HG02588 (cell line): ENCODE data around the gene ASB5.
"Not testable (repeated sequence)": the region's sequence is repeated elsewhere in the genome, so short reads cannot be mapped to it uniquely, and the experiment has no call there.

Experiments
- ATAC-seq: cut with Tn5 transposase; IDR thresholded peaks from one replicate; pipeline ENCODE4 v1.9.1; 2021; ENCODE audit warnings: mild to moderate bottlenecking, moderate library complexity; ENCODE audit not compliant: unreplicated experiment

ASB5 gene

DNA sequence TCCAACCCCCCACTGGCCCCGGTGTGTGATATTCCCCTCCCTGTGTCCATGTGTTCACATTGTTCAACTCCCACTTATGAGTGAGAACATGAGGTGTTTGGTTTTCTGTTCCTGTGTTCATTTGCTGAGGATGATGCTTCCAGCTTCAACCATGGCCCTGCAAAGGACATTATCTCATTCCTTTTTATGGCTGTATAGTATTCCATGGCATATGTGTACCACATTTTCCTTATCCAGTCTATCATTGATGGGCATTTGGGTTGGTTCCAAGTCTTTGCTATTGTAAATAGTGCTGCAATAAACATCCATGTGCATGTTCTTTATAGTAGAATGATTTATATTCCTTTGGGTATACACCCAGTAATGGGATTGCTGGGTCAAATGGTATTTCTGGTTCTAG, 10.5 kb upstream of the ASB5 start:
- ATAC-seq: not testable (repeated sequence)

DNA sequence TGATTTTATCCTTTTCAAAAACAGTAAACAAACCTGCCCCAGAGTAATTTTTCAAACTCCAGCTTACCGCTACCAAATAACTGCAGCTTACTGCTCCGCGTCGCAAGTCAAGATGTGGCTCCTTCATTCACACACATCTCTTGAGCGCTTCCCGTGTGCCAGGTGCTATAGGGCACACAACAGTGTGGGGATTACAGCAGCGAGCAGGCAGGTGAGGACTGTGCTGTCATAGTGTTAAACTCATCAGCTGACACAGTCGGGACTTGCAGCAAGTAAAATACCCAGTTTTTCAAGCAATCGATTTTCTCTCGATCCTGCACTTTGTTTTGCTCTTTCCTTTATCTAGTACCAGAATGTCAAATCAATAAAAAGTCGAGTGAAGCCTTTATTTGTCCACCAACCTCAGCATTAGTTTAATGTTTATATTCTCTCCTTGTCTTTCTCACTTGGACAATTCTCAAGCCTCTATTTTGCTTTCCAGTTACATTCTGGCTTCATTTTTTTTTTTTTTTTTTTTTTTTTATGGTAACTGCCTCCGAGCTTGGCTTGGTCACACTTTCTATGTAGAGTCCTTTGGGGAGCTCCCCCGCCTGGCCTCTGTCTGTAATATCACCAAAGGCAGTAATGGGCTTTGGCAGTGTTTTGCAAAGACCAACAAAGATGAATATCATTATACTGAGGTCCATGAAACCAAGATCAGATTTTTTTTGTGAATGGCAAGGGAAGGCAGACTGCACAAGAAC, 8.3 kb upstream of the ASB5 start:
- no peak for ATAC-seq

DNA sequence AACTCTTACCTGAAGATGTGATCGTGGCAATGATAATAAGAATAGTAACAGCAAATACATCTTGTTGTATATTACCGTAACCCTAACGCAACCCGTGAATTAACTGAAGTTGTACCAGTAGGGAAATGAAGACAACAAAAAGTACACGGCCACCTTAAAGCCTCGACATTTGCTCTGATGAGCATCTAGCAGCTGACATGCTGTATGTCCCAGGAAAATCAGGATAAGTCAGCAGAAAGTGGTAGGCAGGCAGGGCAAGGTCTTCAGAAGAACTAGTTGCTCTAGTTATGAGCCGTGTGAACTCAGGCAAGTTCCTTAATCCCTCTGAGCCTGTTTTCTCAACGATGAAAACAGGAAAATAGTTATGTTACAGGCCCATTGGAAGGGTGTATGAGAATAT, 7.7 kb upstream of the ASB5 start:
- no peak for ATAC-seq

DNA sequence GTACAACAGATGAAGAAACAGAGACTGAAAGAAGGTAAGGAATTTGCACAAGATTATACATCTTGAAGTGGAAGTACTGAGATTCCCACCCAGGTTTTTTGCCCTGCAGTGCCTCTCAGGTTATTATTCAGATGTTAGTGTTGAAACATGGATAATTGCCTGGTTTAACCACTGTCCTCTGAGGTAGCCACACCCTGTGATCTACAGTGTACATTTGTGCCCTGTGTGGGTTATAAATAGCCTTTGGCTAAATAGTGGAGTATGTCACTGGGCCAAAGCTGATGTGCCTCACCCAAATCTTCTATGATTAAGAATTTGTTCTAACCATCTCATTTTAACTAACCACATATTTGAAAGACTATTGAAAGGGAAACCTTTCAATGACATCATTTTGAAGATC, 5.4 kb upstream of the ASB5 start:
- ATAC-seq: no peak

DNA sequence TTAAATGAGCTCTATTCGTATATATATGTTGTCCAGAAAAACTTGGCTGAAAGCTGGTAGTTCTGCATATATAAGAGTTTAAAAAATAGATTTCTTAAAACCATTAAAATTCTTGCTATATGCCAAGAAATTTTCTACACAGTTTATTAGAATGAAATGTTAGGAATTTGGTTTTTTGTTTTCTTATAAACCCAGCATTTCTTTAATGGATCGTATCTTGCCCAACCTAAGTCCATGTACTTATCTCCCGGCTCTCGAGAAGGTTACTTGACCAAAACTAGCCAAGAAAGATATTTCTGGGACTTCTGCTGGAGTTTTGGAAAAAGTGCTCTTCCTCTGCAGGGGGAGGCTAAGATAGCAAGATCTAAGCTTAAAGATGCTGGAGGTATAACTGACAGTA, 4.7 kb upstream of the ASB5 start:
- ATAC-seq: no peak

DNA sequence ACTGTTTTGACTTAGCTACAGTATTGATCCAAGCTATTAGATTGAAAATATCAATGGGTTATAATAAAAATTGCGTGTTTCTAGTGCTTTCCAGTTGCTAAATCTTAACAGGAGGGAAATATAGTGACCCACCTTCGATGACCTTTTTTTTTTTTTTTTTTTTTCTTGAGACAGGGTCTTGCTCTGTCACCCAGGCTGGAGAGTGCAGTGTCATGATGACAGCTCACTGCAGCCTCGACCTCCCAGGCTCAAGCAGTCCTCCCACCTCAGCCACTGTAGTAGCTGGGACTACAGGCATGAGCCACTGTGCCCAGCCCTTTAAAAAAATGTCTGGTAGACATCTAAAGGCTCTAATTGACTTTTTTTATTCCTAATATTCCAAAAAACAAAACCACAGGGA, 3.8 kb upstream of the ASB5 start:
- ATAC-seq: no peak

DNA sequence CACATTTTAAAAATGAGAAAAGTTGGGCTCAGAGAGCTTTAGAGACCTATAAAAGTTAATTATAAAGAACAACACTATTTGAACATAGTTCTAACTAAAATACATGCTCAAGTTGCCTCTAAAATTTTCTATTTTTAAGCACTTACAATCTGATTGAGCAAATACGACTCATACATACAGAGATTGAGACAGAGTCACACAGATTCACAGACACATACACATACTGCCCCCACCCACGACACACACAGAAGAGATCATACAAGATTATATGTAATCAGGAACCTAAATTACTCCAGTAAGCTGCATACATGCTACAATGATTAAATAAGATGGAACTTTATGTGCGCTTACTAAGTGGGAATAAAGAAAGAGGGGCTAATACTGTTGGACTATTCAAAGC, 2.7 kb upstream of the ASB5 start:
- ATAC-seq: no peak

DNA sequence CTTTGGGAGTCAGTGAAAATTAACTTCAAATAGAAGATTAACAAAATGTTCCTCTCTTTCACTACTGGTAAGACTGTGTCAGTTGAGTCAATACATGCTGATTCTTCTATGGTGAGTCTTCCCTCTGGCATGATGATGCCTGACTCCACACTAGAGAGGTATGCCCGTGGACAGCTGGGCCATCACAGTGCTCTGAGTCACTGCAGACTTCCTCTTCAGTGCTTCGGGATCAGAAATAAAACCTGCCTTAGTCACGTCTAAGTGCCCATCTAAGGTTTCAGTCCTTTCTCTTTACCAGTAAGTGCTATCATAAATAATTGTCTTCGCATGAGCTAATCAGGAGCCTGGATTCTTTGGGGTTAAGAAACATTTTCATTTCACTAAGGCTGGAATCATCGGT, 1.6 kb upstream of the ASB5 start:
- ATAC-seq: no peak

DNA sequence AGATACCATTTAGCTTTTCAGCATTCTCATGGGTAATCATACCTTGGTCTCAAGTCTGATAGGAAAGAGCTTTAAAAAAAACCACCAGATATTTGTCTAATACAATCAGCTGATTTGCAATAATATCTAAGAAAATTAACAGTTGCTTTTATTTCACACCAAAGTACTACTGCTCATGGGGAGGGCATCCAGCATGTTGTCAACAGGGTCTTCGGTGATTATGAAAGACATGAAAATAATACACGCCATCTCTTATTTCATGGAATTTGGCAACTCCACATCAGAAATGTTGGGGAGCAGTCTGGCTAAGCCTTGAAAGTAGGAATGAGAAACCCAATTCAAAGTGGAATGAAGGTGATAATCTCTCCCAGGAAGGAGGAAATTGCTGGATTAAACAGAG, 3.0 kb downstream of the ASB5 start:
- ATAC-seq: no peak

DNA sequence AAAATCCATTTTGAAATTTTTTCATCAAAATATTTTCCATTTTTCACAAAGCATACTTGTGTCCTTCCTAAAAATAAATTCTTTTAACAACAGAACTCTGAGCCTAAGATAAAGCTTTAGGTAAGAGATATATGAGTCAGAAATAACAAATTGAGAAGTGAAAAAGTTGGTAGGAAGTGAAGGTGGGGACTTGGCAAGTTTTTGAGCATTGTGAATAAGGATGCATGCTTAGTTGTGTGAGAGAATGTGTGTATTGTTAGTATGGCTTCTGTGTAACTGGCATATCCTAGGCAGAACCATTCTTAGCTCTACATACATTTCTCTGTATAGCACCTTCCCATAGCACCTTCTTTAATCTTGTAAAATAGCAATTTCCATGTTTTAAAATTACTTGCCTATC, 6.8 kb downstream of the ASB5 start:
- ATAC-seq: peak; percentile 83

DNA sequence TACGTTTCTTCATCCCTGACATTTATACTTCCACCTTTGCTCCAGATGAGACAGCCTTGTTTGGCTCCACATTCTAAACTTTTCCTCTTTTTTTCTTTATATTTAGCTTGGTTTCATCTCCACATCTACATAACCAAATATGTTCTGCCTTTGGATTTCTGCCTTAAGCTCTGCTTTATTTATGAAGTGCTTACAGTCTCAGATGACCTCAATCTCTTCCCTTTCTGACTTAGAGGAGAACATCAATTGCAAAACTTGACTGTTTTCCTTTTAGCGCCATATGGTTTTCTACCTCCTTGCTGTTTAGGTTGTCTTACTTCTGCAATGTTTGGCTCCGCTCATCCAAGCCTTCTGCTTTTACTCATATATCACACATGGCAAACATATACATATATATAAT, 7.5 kb downstream of the ASB5 start:
- no peak for ATAC-seq

DNA sequence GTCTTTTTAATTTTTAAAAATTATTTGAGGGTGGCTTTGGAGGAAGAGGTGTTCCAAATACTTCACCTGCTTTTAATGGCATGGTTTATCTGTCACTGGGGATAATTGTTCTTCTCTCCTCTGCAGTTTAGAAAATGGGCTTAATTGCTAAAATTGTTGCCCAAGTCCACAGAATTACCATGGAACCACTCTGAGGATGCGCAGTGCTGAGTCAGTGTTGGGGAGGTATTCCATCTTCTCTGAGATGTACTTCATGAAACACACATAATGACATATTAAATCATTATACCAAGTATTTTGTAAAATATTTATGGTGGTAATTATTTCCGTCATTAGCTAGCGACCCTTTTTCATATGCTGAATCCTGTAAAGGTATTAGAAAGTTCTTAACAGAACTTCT, 8.0 kb downstream of the ASB5 start:
- ATAC-seq: no peak

DNA sequence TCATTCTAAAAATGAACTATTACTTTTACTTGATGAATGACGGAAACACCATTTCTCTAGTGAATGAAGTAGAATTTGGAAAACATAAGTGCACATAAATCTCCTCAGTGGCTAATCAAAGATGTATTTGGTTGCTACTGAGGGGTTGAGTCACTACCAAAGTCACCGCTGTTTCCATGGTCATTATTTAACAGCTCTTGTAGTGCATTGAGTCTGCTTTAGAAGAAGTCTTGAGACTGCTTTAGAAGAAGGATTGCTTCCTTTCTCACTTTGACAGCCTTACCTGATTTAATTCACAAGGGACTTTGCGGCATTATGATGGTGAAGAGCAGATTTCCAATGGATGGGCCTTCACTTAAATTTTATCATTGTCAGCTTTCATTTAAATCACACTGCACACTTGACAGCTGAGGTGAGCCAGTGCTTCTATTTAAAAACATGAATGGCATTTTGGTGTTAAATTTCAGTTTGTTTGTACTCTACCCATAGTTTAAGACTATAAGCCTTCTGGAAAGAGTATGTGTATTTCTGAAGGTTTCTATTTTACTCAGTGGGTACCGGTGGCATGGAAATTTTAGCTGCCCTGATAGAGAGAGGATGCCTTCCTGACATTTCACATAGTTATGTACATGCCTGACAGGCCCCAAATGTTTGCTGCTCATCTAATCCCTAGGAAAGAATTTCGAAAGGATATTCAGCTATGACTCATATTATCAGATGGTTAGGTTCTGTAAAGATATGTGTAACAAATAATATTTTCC, 9.5 kb downstream of the ASB5 start:
- ATAC-seq: no peak

DNA sequence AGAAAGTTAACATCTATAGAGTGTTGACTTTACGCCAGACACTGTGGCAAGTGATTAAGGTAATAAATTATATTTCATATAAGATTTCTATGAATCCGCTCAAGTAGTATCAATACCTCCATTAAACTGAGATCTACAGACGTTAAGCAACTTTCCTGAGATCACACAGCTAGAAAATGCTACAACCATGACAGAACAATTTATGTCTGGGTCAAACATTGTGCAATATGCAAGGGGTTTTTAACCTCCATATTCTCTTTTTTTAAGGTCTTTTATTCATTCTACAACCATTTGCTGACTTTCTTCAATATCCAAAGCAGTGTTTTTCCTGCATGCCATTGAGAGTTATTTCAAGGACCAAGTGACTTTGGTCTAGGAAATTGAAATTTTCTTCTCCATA, 10.9 kb downstream of the ASB5 start:
- no peak for ATAC-seq

DNA sequence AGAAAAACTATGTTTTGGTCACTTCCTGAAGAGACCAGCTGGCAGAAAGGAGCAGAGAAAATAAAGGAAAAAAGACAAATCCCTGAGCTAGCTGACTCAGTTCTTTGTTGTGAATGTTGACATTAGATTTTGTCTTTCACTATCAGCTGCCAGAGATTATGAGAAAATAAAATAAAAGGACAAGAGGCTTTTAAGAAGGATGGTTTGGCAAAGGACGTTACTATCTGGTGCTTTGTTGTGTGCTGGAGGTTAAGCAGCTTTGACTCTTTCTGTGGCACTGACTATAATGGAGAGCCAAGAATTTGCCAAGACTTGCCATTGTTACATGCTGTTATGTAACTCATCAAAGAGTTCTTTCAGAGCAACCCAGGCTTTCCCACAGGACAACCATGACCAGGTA, 12.1 kb downstream of the ASB5 start:
- no peak for ATAC-seq

DNA sequence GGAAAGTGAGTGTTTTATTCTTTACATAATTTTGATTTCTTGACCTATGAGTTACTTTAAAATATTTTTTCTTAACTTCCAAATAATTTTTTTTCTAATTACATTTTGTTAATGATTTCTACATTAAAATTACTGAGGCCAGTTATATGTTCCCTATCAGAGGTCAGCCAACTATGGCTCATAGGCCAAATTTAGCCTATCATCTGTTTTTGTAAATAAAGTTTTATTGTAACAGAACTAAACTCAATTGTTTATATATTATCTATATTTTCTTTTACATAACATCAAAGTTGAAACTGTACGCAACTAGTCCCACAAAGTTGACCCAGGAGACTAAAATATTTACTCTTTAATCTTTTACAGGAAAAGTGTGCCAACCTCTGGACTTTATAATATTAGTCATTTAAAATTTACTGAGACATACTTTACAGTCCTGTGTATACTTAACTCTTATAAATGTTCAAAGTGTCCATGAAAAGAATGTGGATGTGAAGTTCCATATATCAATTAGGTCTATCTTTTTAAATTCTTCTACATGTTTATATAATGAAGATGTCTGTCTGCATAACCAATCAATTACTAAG, 26.2 kb downstream of the ASB5 start:
- no peak for ATAC-seq

DNA sequence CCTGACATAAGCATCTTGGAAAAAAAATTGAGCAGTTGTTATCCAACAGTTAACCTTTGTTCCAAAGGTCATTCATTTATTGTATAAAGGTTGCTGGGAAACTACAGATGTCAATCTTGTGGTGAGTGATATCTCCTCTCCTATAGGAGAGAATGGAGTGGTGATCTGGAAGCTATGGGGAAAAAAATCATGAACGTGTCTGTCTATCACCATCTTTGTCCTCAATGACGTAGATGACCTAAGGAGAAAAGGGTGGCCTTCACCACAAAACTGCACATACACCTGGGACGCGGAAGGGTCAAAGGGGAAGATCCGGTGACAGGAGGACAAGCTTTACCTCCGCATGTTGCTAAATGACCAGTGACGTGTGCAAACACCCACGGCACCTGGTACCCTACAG, 27.3 kb downstream of the ASB5 start:
- ATAC-seq: no peak

DNA sequence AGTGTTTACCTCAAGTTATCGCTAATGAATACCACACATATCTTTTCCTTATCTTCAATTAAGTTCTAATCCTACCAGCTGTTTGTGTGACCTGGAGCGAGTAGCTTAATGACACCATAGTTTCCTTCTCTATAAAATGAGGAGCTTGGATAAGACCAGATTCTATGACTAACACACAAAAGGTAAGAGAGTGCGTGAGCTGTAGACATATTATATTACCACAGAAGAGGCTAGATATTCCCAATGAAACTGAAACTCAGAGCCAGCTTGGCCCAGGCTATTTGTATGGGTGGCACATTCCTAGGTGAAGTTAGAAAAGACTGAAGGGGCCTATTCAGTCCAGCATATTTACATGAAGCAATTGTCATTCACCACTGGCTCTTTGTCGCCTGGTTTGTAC, 30.2 kb downstream of the ASB5 start:
- ATAC-seq: no peak

DNA sequence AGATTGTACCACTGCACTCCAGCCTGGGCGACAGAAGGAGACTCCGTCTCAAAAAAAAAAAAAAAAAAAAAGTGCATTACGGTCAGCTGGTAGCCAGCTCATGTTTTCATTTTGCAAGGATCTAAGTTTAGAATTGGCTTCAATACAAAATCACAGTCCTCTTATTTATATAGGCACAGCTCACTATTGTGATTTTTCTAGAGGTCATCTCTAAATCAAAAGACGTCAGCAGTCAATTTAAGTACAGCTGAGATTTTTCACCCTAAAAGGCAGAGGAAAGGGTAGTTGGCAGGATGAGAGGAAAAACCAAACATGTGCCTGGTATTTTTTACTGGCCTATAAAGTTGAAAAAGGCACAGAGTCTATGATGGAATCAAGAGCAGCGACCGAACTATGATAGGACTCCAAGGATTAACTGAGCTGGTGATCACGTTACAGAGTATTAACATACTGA, 30.8 kb downstream of the ASB5 start:
- ATAC-seq: no peak

DNA sequence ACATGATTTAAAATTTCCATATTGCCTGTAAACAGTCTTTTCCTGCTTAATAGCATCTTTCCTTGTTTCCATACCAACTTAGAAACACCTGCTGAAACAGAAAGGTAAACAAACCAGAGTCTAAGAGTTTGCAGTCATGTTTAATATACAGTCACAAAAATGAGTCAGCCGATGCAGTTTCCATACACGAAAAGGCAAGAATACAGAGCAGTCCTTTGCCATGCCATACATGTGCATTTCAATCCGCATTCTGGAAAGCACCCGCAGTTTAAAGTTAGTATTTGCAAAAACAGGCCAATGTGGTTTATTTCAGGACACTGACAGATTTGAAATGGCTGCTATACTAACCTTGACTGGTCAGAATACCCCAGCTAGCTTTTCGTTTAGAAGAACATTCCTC, 32.1 kb downstream of the ASB5 start:
- ATAC-seq: no peak

DNA sequence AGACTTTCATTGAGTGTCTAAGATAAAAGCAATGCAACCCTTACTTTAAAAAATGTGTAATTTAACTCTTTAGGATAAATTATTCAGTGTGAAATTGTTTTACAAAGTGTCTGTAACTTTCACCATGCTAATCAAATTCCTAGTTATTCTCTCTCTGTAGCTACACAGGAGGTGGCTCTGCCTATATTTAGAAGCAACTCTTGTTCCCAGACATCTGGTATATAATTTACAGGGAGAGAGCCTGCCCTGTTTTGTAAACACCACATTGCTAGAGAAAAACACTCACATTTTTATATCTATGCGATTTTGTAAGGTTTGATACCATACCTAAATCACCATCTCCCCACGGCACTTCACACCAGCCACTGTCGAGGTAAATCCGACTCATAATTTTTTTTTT, 38.2 kb downstream of the ASB5 start:
- ATAC-seq: no peak

DNA sequence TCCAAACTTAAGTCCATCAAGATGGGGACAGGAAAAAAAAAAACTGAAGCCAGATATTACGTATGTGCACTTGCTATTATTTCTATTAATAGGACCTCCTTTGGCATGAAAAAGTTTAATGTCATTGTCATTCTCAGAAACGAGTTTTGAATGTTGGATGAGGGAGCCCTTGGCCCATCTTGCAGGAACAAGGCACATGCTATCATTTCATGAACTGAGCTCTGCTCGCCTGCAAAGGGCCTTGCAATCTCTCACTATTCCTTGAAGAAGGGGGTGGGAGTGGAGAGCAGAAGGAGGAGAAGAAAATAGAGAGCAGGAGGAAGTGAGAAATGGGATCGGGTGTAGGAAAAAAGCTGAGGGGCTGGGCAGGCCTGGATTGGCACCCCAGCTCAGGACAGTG, 39.4 kb downstream of the ASB5 start:
- no peak for ATAC-seq
